Measurements from ENCODE around the gene RSPRY1.
A peak's percentile ranks its signal among the peaks of the same experiment; 100 is the strongest.

Gene RSPRY1

DNA sequence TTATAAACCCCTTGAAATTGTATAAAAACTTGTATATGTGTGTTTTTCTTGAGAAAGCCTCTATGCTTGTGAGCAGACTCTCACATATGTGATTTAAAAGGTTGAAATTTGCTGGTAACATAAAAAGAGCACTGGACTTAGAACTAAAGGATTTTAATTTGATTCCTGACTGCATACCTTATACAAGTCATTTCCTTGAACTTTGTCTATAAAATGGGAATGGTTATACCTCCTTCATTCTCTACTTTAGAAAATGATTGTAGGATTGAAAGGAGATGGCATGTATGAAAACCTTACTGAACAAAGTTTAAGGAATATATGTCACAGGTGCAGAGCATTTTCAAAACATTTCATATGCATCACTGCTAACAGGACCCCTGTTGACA lies 48.6 kb downstream of the RSPRY1 start:
- DNase-seq: no peak
- peaks cover 73% of the 10 kb centered on the region for H3K36me3 ChIP-seq (ENCODE audit: control insufficient read depth, insufficient read depth, low read length)
- H3K27ac ChIP-seq (ENCODE audit: insufficient read depth, low read length, poor library complexity, severe bottlenecking): no peak overlapping the region

DNA sequence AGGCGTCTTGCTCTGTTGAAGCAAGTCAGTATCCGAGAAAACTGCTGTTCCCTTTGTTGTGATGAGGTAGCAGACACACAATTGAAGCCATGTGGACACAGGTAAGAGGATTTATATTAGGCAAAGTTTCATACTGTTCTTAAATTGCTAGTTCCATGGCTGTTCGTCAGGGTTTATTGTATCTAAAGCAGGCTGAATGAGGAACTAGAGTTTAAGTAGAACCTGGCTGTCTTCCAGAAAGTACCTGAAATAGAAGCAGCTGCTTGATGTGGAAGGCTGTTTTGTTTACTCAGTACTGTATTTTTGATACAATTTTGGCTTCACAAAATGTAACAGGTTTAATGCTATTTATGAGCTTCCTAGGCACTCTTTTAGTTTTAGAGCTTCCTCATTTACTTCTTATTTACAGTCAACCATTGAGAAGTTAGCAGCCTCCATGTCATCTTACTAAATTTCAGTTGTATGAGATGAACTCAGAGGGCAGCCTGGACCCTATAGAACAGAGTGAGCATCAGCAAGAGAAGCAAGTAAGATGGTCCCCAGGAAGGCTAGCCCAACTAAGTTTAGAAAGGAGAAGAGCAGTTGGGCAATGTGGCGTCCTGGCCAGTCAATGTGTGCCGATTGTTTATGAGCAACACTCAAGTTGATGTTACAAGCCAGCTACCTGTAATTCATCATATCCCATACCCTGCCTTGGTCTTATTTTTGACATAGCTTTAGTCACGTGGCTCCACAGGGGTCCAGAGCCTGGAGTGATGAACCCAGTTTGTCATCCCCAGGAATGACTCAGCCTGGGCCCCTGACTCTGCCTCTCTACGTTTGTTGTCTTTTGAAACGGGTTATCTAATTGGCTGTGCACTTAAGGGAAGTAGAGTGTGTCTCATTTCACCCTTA lies 49.2 kb downstream of the RSPRY1 start:
- Histone ChIP-seq H3K4me3 (ENCODE audit: insufficient read depth, low read depth, low read length, poor library complexity, severe bottlenecking) (no peak overlapping the region), H3K4me1 (ENCODE audit: control insufficient read depth, insufficient read depth, low read length, poor library complexity, severe bottlenecking) (no peaks in the 10 kb centered on the region), H3K9me3 (ENCODE audit: control insufficient read depth, low read length) (no peaks in the 10 kb centered on the region), H3K27me3 (replicated peaks; ENCODE audit: control insufficient read depth, insufficient read depth, low read length, poor library complexity, severe bottlenecking) (no peaks in the 10 kb centered on the region), H3K27ac (ENCODE audit: insufficient read depth, low read length, poor library complexity, severe bottlenecking) (no peak overlapping the region), H3K36me3 (ENCODE audit: control insufficient read depth, insufficient read depth, low read length) (peaks cover 69% of the 10 kb centered on the region)
- DNase-seq: no peak

More for the DNA sequence above, 48.6 kb downstream of the RSPRY1 start:
- no peaks in the 10 kb centered on the region for H3K9me3 ChIP-seq (ENCODE audit: control insufficient read depth, low read length)
- H3K27me3 ChIP-seq (replicated peaks; ENCODE audit: control insufficient read depth, insufficient read depth, low read length, poor library complexity, severe bottlenecking): no peaks in the 10 kb centered on the region
- H3K4me3 ChIP-seq (ENCODE audit: insufficient read depth, low read depth, low read length, poor library complexity, severe bottlenecking): no peak overlapping the region
- H3K4me1 ChIP-seq (ENCODE audit: control insufficient read depth, insufficient read depth, low read length, poor library complexity, severe bottlenecking): no peaks in the 10 kb centered on the region

DNA sequence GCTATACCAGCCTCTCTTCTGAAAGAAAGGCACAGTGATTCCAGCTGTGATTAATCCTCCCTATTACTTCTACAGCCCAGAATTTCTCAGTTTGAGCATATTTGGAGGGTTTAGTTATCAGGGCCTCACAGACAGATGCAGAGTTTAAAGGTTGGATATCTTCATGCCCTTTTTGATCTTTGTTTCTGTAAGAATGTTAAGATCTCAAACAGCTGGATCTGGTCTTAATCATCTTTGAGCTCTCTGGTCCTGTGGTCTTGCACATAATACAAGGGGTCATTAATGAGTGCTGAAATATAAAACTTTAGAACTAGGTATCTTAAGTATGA lies 49.9 kb downstream of the RSPRY1 start:
- no peak for DNase-seq
- Histone ChIP-seq H3K27ac (ENCODE audit: insufficient read depth, low read length, poor library complexity, severe bottlenecking) (no peak overlapping the region), H3K4me1 (ENCODE audit: control insufficient read depth, insufficient read depth, low read length, poor library complexity, severe bottlenecking) (no peaks in the 10 kb centered on the region), H3K36me3 (ENCODE audit: control insufficient read depth, insufficient read depth, low read length) (peaks cover 63% of the 10 kb centered on the region), H3K27me3 (replicated peaks; ENCODE audit: control insufficient read depth, insufficient read depth, low read length, poor library complexity, severe bottlenecking) (no peaks in the 10 kb centered on the region), H3K4me3 (ENCODE audit: insufficient read depth, low read depth, low read length, poor library complexity, severe bottlenecking) (no peak overlapping the region), H3K9me3 (ENCODE audit: control insufficient read depth, low read length) (no peaks in the 10 kb centered on the region)

DNA sequence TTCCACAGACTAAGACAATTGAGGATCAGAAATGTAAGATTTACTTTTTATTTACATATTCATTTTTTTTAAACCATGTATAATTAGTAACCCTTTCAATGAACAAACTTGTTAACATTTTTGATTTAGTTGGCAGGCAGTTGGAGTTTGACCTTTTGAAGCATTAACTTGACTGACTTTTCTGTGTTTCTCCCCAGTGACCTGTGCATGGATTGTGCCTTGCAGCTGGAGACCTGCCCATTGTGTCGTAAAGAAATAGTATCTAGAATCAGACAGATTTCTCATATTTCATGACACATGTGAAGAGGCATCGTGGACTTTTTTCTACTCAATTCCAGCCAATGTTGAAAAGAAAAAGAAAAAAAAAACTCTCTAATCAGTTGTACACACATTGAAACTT lies 52.6 kb downstream of the RSPRY1 start:
- H3K27ac ChIP-seq (ENCODE audit: insufficient read depth, low read length, poor library complexity, severe bottlenecking): no peak overlapping the region
- no peaks in the 10 kb centered on the region for H3K27me3 ChIP-seq (replicated peaks; ENCODE audit: control insufficient read depth, insufficient read depth, low read length, poor library complexity, severe bottlenecking)
- no peak for DNase-seq
- peaks cover 39% of the 10 kb centered on the region for H3K36me3 ChIP-seq (ENCODE audit: control insufficient read depth, insufficient read depth, low read length)
- H3K4me3 ChIP-seq (ENCODE audit: insufficient read depth, low read depth, low read length, poor library complexity, severe bottlenecking): no peak overlapping the region
- H3K9me3 ChIP-seq (ENCODE audit: control insufficient read depth, low read length): no peaks in the 10 kb centered on the region
- H3K4me1 ChIP-seq (ENCODE audit: control insufficient read depth, insufficient read depth, low read length, poor library complexity, severe bottlenecking): no peaks in the 10 kb centered on the region

DNA sequence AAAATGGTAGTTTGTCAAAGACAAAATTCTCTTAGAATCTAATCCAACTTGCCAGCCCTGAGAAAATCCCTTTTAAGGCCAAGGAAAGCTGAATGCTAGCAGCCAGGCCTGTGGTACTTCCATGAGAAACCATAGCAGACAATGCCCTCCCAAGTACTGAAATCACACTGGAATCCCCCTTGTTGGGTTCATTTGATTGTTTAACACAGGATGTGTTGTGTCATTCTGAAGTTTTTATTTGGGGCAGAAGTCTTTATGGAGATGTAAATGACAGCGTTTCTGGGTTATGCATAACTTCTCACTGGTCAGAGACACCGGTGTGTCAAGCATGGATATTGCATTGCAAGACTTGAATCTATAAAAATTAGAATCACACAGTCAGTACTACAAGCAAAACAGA lies 53.0 kb downstream of the RSPRY1 start:
- H3K27me3 ChIP-seq (replicated peaks; ENCODE audit: control insufficient read depth, insufficient read depth, low read length, poor library complexity, severe bottlenecking): no peaks in the 10 kb centered on the region
- peaks cover 34% of the 10 kb centered on the region for H3K36me3 ChIP-seq (ENCODE audit: control insufficient read depth, insufficient read depth, low read length)
- H3K4me1 ChIP-seq (ENCODE audit: control insufficient read depth, insufficient read depth, low read length, poor library complexity, severe bottlenecking): no peaks in the 10 kb centered on the region

DNA sequence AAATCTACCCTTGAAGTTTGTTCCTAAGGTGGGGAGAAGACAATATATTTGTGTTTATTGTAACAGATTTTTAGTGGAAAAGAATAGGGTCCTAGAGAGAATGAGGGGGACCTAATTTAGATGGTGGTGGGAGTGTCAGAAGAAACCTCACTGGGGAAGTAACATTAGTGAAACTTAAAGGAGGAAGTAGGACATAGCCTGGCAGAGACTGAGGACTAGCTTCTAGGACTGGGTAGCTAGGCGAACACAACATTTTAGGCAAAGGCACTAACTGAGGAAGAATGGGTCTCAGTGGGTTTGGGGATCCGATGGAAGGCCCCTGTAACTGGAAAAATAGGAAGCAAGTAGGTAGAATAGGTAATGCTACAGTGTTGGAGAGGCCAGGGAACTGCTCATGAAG lies 54.7 kb downstream of the RSPRY1 start:
- H3K9me3 ChIP-seq (ENCODE audit: control insufficient read depth, low read length): no peaks in the 10 kb centered on the region
- H3K36me3 ChIP-seq (ENCODE audit: control insufficient read depth, insufficient read depth, low read length): peaks cover 17% of the 10 kb centered on the region
- no peak overlapping the region for H3K27ac ChIP-seq (ENCODE audit: insufficient read depth, low read length, poor library complexity, severe bottlenecking)
- no peak for DNase-seq
- no peaks in the 10 kb centered on the region for H3K27me3 ChIP-seq (replicated peaks; ENCODE audit: control insufficient read depth, insufficient read depth, low read length, poor library complexity, severe bottlenecking)
- H3K4me1 ChIP-seq (ENCODE audit: control insufficient read depth, insufficient read depth, low read length, poor library complexity, severe bottlenecking): peaks cover 5% of the 10 kb centered on the region
- H3K4me3 ChIP-seq (ENCODE audit: insufficient read depth, low read depth, low read length, poor library complexity, severe bottlenecking): no peak overlapping the region

More for the DNA sequence above, 53.0 kb downstream of the RSPRY1 start:
- no peak for DNase-seq
- Histone ChIP-seq H3K27ac (ENCODE audit: insufficient read depth, low read length, poor library complexity, severe bottlenecking) (no peak overlapping the region), H3K4me3 (ENCODE audit: insufficient read depth, low read depth, low read length, poor library complexity, severe bottlenecking) (no peak overlapping the region), H3K9me3 (ENCODE audit: control insufficient read depth, low read length) (no peaks in the 10 kb centered on the region)

DNA sequence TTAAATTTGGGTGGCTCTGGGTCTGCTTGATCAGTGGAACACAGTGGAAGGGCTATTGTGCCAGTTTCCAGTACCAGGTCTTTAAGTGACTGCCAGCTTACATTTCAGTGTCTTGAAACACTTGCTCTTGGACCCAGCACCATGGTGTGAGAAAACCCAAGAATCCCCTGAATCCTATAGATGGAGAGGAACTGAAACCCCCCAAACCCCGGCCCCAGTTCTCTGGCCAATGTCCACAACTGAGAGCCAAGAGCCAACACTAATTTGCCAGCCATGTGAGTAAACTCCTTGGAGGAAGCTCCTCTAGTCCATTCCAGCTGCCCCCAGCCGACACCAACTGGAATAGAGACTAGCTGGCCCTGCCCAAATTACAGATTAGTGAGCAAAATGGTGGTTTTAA lies 56.5 kb downstream of the RSPRY1 start:
- Histone ChIP-seq H3K9me3 (ENCODE audit: control insufficient read depth, low read length) (no peaks in the 10 kb centered on the region), H3K36me3 (ENCODE audit: control insufficient read depth, insufficient read depth, low read length) (peaks cover 10% of the 10 kb centered on the region), H3K27me3 (replicated peaks; ENCODE audit: control insufficient read depth, insufficient read depth, low read length, poor library complexity, severe bottlenecking) (no peaks in the 10 kb centered on the region), H3K4me3 (ENCODE audit: insufficient read depth, low read depth, low read length, poor library complexity, severe bottlenecking) (no peak overlapping the region), H3K4me1 (ENCODE audit: control insufficient read depth, insufficient read depth, low read length, poor library complexity, severe bottlenecking) (peaks cover 6% of the 10 kb centered on the region), H3K27ac (ENCODE audit: insufficient read depth, low read length, poor library complexity, severe bottlenecking) (no peak overlapping the region)
- DNase-seq: no peak

DNA sequence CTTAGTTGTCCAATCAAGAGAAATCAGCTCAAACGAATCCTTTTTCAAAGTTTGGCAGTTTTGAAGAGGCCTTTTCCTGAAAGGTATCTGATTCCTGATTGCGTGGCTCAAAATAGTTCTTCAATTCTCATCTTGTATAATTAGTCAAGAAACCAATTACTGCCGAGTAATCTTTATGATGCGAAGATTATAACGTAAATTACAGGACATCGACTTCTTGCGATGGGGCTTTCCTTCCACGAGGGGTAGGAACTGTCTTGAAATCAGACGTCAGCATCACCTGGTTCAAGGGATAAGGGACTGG lies 58.3 kb downstream of the RSPRY1 start:
- Histone ChIP-seq H3K27ac (ENCODE audit: insufficient read depth, low read length, poor library complexity, severe bottlenecking) (peak overlapping the region; percentile 82), H3K36me3 (ENCODE audit: control insufficient read depth, insufficient read depth, low read length) (peaks cover 13% of the 10 kb centered on the region), H3K9me3 (ENCODE audit: control insufficient read depth, low read length) (no peaks in the 10 kb centered on the region), H3K27me3 (replicated peaks; ENCODE audit: control insufficient read depth, insufficient read depth, low read length, poor library complexity, severe bottlenecking) (no peaks in the 10 kb centered on the region), H3K4me1 (ENCODE audit: control insufficient read depth, insufficient read depth, low read length, poor library complexity, severe bottlenecking) (peaks cover 6% of the 10 kb centered on the region), H3K4me3 (ENCODE audit: insufficient read depth, low read depth, low read length, poor library complexity, severe bottlenecking) (peak overlapping the region; percentile 67)
- DNase-seq: no peak

DNA sequence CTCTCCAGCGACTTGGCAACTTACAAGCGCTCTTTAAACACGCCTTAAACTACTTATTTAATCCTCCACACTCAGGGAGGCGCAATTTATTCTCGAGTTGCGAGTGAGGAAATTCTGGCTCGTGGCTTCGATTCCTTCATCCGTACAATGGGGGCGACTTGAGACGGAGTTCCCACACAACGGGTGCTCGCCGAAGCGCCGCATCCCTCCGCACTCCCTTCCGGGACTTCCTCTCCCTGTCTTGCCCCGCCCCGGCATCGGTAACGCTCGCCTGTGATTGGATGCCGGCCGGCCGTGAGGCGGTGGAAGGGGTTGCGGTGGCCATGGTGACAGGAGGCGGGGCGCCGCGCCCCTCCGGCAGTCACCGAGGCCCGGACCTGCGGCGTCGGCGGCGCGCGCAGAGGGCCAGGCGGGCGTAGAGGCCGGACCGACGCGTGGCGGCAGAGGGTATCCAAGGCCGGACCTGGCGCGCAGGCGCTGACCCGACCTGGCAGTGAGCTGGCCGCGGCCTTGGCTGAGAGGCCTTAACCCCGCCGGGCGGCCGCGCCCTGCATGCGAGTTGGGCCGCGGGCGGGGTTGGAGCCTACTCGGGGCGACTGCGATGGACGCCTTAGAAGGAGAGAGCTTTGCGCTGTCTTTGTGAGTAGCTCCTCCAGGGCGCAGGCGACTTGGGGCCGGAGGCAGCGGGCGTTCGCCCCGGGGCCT lies 58.8 kb downstream of the RSPRY1 start, which contains the start of gene ARL2BP:
TSS of gene ARL2BP (plus strand) at position 493 of the 705 bp plus-strand sequence. CDS start at position 602, 109 bp downstream.
- Histone ChIP-seq H3K9me3 (ENCODE audit: control insufficient read depth, low read length) (no peaks in the 10 kb centered on the region), H3K4me1 (ENCODE audit: control insufficient read depth, insufficient read depth, low read length, poor library complexity, severe bottlenecking) (peaks cover 6% of the 10 kb centered on the region), H3K36me3 (ENCODE audit: control insufficient read depth, insufficient read depth, low read length) (peaks cover 16% of the 10 kb centered on the region), H3K27me3 (replicated peaks; ENCODE audit: control insufficient read depth, insufficient read depth, low read length, poor library complexity, severe bottlenecking) (no peaks in the 10 kb centered on the region), H3K27ac (ENCODE audit: insufficient read depth, low read length, poor library complexity, severe bottlenecking) (peak within 1 kb of the TSS; percentile 82), H3K4me3 (ENCODE audit: insufficient read depth, low read depth, low read length, poor library complexity, severe bottlenecking) (peak within 1 kb of the TSS; percentile 67)
- peak; percentile 94 to 97 (median 95) for DNase-seq

DNA sequence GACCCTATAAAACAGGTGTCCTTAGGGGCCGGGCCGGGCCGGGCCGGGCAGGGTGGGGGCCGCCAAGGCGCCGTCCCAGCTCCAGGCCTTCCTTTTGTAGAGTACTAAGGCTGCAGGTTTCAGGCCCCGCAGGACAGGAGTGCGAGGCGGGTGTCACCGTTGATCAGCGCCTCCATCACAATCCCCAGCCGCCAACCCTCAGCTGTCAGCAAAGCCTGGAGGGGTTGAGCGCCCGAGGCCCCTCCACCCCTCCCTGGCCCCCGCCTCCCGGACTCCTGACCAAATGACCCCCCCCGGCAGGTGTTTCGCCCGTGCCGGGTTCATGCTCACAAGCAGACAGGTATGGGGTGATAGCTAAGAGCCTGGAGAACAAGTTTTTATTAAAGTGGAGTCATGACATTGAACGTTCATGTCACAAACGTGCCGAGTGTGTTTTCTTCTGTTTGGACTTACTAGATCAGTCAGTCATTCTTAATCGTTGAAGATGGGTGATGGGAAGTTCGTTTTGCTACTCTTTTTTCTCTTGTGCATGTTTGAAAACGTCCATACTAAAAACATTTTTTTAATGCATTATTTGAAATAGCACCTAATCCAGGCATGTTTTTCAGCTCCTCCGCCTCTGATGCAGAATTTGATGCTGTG lies 59.5 kb downstream of the RSPRY1 start:
- no peak for DNase-seq
- Histone ChIP-seq H3K36me3 (ENCODE audit: control insufficient read depth, insufficient read depth, low read length) (peaks cover 23% of the 10 kb centered on the region), H3K4me3 (ENCODE audit: insufficient read depth, low read depth, low read length, poor library complexity, severe bottlenecking) (peak overlapping the region; percentile 67)

More for the DNA sequence above, 59.5 kb downstream of the RSPRY1 start:
- H3K27me3 ChIP-seq (replicated peaks; ENCODE audit: control insufficient read depth, insufficient read depth, low read length, poor library complexity, severe bottlenecking): no peaks in the 10 kb centered on the region
- no peaks in the 10 kb centered on the region for H3K9me3 ChIP-seq (ENCODE audit: control insufficient read depth, low read length)
- H3K27ac ChIP-seq (ENCODE audit: insufficient read depth, low read length, poor library complexity, severe bottlenecking): peak overlapping the region; percentile 82
- H3K4me1 ChIP-seq (ENCODE audit: control insufficient read depth, insufficient read depth, low read length, poor library complexity, severe bottlenecking): peaks cover 6% of the 10 kb centered on the region
